Right lobe of liver (tissue), 6 donors: ENCODE data around the gene METTL5. TPM values are rescaled to one million over a fixed set of nuclear protein-coding genes. Genes with fewer than 3 reads are reported as not detected.
"Not testable (repeated sequence)": the region's sequence is repeated elsewhere in the genome, so short reads cannot be mapped to it uniquely, and the experiment has no call there.

Experiments used
- ATAC-seq, 4 donors: fragments of 200-7000 bp; cut with Tn5 transposase; one replicate each; pipeline ENCODE4 v1.9.1; 2020; ENCODE audit warnings: mild to moderate bottlenecking in 4 of 4, moderate library complexity in 4 of 4
- DNase-seq, 3 donors: peaks; one replicate each; pipeline ENCODE4 v3.0.0-alpha.2; 2020
- H3K27ac ChIP-seq, 3 donors: fragments of 200-600 bp; one replicate each; pipeline ENCODE4 v1.8.0; 2022
- H3K27me3 ChIP-seq, 2 donors: fragments of 200-600 bp; one replicate each; pipeline ENCODE4 v1.8.0; 2022
- H3K36me3 ChIP-seq, 4 donors: fragments of 200-600 bp; sonication (generic) in 1 of 4; one replicate each; pipeline versions ENCODE4 v1.5.1 to v1.8.0; 2017 to 2022; ENCODE audit warnings: control low read depth in 1 of 4
- H3K4me1 ChIP-seq, 4 donors: fragments of 200-600 bp; sonication (generic) in 1 of 4; one replicate each; pipeline versions ENCODE4 v1.5.1 to v1.8.0; 2017 to 2022; ENCODE audit warnings: control low read depth in 1 of 4
- H3K4me3 ChIP-seq, 3 donors: fragments of 200-600 bp; one replicate each; pipeline ENCODE4 v1.8.0; 2022
- H3K9me3 ChIP-seq, 4 donors: fragments of 200-600 bp; sonication (generic) in 1 of 4; one replicate each; pipeline versions ENCODE4 v1.5.1 to v1.8.0; 2017 to 2022; ENCODE audit warnings: control low read depth in 1 of 4
- POLR2A ChIP-seq: fragments of 450-650 bp; IDR thresholded peaks from one replicate; pipeline ENCODE4 v1.6.1; 2017; ENCODE audit warnings: antibody characterized with exemption, mild to moderate bottlenecking
- WGBS: methylation state at CpG from one replicate; pipeline ENCODE4 v1.1.6; 2018; ENCODE audit warnings: low coverage, low lambda C conversion rate; ENCODE audit not compliant: insufficient coverage; ENCODE audit errors: missing lambda C conversion rate; 5-methylcytosine and 5-hydroxymethylcytosine counted together
- intact Hi-C, 2 donors: fragments of 100-400 bp; cut with DNase I; formaldehyde crosslinking; loops; one replicate each; pipeline versions ENCODE4 v1.11.2 to v1.14.1; 2022
- total RNA-seq, 6 experiments: library from RNA; depleted of rRNA in 2 of 6; stranded (reverse); fragments of >200 nt in 2 of 6; fragmentation: NEBNext Ultra II Directional in 3 of 6; extraction: Animal tissue kit (Norgen Biotek cat#: 25700) in 3 of 6; gene quantifications; one replicate each; pipeline versions ENCODE4 v1.1.0 to v1.2.4, GENCODE V29; 2016 to 2023
- TF ChIP-seq, protein P1 (sequence below), 4 donors: fragments of 200-600 bp in 3 of 4; fragments of 450-650 bp in 1 of 4; IDR thresholded peaks; one replicate each; pipeline versions ENCODE4 v1.5.1 to v1.8.0; 2016 to 2022; ENCODE audit warnings: antibody characterized with exemption in 4 of 4, mild to moderate bottlenecking in 2 of 4
- donor health status: DM: no; HTN: yes; CAD: no.
- donor health status: DM: no; HTN: no; CAD: no.
- donor health status: DM: no; HTN: no; CAD: no.
- donor health status: DM: no; HTN: yes; CAD: no.
- donor health status: DM: no; HTN: yes; CAD: no.

METTL5 gene
- total RNA-seq, 6 experiments from 2014 or later, result 18.4 to 26.7 (median 20.7) TPM

DNA sequence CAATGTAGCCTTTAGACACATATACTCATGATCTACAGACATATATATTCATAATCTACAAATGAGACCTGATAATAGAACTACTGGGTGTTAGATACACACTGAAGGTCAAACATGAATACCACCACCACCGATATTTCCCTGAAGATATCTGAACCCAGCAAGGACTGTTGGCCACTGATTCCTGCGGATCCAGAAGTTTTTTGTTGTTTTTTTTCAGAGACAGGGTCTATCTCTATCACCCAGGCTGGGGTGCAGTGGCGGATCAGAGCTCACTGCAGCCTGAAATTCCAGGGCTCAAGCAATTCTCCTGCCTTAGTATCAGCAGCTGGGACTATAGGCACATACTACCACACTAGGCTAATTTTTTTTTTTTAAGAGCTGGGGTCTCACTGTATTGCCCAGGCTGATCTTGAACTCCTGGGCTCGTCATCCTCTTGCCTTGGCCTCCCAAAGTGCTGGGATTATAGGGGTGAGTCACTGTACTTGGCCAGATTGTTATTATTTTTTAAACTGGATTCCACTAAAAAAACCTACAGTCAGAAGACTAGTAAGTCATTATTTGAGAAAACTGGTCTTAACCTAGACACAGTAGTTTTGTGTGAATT is 1.8 kb downstream of the METTL5 start:
- intact Hi-C loops, result no loop called here
- Histone ChIP-seq H3K4me3 (no peak overlapping the region), H3K27me3 (no peaks in the 10 kb centered on the region), H3K4me1 (peaks cover 0 to 13% (median 5%) of the 10 kb centered on the region in 4 donors), H3K36me3 (peaks cover 0 to 4% (median 0%) of the 10 kb centered on the region in 4 donors), H3K27ac (no peak overlapping the region), H3K9me3 (no peaks in the 10 kb centered on the region)
- 89% methylated on average over 4 of the region's 4 CpGs for WGBS
- ATAC-seq (no peak), DNase-seq (no peak)
- TF ChIP-seq, protein P1, sequence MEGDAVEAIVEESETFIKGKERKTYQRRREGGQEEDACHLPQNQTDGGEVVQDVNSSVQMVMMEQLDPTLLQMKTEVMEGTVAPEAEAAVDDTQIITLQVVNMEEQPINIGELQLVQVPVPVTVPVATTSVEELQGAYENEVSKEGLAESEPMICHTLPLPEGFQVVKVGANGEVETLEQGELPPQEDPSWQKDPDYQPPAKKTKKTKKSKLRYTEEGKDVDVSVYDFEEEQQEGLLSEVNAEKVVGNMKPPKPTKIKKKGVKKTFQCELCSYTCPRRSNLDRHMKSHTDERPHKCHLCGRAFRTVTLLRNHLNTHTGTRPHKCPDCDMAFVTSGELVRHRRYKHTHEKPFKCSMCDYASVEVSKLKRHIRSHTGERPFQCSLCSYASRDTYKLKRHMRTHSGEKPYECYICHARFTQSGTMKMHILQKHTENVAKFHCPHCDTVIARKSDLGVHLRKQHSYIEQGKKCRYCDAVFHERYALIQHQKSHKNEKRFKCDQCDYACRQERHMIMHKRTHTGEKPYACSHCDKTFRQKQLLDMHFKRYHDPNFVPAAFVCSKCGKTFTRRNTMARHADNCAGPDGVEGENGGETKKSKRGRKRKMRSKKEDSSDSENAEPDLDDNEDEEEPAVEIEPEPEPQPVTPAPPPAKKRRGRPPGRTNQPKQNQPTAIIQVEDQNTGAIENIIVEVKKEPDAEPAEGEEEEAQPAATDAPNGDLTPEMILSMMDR (IDR thresholded peaks at IDR 0.05), result no peak
- TF ChIP-seq POLR2A, result no peak

DNA sequence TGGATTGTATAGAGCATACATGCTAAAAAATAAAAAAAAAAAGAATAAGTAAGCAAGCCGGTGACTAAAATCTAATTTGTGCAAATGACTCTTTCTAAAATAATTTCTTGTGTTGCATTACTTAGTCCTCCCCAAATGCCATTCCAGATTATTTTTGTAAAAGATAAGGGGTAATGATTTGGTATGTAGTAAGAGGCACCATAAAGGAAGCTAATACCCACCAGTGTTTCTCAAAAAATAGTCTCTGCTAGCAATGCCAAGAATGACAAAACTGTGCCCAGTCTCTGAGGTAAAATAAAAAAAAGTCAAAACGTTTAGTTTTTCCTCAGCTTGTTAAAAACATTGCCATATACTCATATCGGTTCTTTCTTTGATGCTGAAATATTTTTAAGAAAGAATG is 2.7 kb downstream of the METTL5 start:
- 48% methylated on average over 3 of the region's 3 CpGs for WGBS
- TF ChIP-seq POLR2A, result no peak
- TF ChIP-seq, protein P1 (IDR thresholded peaks at IDR 0.05), result no peak
- H3K4me1 ChIP-seq, result peaks cover 0 to 13% (median 5%) of the 10 kb centered on the region in 4 donors
- DNase-seq (no peak), ATAC-seq (no peak)
- H3K9me3 ChIP-seq, result no peaks in the 10 kb centered on the region
- H3K4me3 ChIP-seq, result no peak overlapping the region
- peaks cover 0 to 4% (median 0%) of the 10 kb centered on the region in 4 donors for H3K36me3 ChIP-seq
- no peaks in the 10 kb centered on the region for H3K27me3 ChIP-seq
- no peak overlapping the region for H3K27ac ChIP-seq
- intact Hi-C loops, result no loop called here

- ATAC-seq, H3K27ac ChIP-seq, DNase-seq, H3K4me3 ChIP-seq, H3K27me3 ChIP-seq, intact Hi-C loops, H3K9me3 ChIP-seq: not testable (repeated sequence)
- H3K4me1 ChIP-seq, result peaks cover 0 to 13% (median 5%) of the 10 kb centered on the region in 4 donors
- WGBS, result 88% methylated on average over 7 of the region's 7 CpGs
- H3K36me3 ChIP-seq, result peaks cover 0 to 13% (median under 1%) of the 10 kb centered on the region in 4 donors
Observed at GRCh38 chr2:169820101-169820500, 4.6 kb downstream of the METTL5 start.

- peaks cover 0 to 13% (median 4%) of the 10 kb centered on the region in 4 donors for H3K4me1 ChIP-seq
- no peak overlapping the region for H3K27ac ChIP-seq
- ATAC-seq, result no peak
- no peaks in the 10 kb centered on the region for H3K9me3 ChIP-seq
- no peak for DNase-seq
- TF ChIP-seq POLR2A, result no peak
- TF ChIP-seq, protein P1 (IDR thresholded peaks at IDR 0.05), result no peak
- peaks cover 0 to 21% (median under 1%) of the 10 kb centered on the region in 4 donors for H3K36me3 ChIP-seq
- WGBS, result 89% methylated on average over 1 of the region's 1 CpG
- no peaks in the 10 kb centered on the region for H3K27me3 ChIP-seq
- H3K4me3 ChIP-seq, result no peak overlapping the region
- intact Hi-C loops, result no loop called here
Observed at GRCh38 chr2:169819106-169819505, 5.6 kb downstream of the METTL5 start.

GRCh38 chr2:169818241-169818640 is 6.5 kb downstream of the METTL5 start:
- H3K27me3 ChIP-seq, result no peaks in the 10 kb centered on the region
- H3K36me3 ChIP-seq, result peaks cover 0 to 28% (median under 1%) of the 10 kb centered on the region in 4 donors
- no peak overlapping the region for H3K27ac ChIP-seq
- H3K4me1 ChIP-seq, result peaks cover 0 to 5% (median 0%) of the 10 kb centered on the region in 4 donors
- intact Hi-C loops, result no loop called here
- H3K9me3 ChIP-seq, result no peaks in the 10 kb centered on the region
- no peak for DNase-seq
- no peak for ATAC-seq
- no peak for TF ChIP-seq POLR2A
- TF ChIP-seq, protein P1 (IDR thresholded peaks at IDR 0.05), result no peak
- H3K4me3 ChIP-seq, result no peak overlapping the region

DNA sequence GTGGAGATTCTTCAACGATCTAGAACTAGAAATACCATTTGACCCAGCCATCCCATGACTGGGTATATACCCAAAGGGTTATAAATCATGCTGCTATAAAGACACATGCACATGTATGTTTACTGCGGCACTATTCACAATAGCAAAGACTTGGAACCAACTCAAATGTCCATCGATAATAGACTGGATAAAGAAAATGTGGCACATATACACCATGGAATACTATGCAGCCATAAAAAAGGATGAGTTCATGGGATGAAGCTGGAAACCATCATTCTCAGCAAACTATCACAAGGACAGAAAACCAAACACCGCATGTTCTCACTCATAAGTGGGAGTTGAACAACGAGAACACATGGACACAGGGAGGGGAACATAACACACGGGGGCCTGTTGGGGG is 7.3 kb downstream of the METTL5 start:
- H3K36me3 ChIP-seq, result peaks cover 0 to 35% (median under 1%) of the 10 kb centered on the region in 4 donors
- 100% methylated on average over 6 of the region's 6 CpGs for WGBS
- H3K9me3 ChIP-seq, H3K4me3 ChIP-seq, ATAC-seq, H3K27ac ChIP-seq, H3K27me3 ChIP-seq, DNase-seq, intact Hi-C loops, H3K4me1 ChIP-seq: not testable (repeated sequence)

GRCh38 chr2:169816961-169817360 is 7.7 kb downstream of the METTL5 start:
- intact Hi-C loops, H3K4me1 ChIP-seq, H3K27me3 ChIP-seq, H3K4me3 ChIP-seq, DNase-seq, H3K9me3 ChIP-seq, H3K27ac ChIP-seq, ATAC-seq: not testable (repeated sequence)
- H3K36me3 ChIP-seq, result peaks cover 0 to 39% (median 2%) of the 10 kb centered on the region in 4 donors
